ENCODE results near the gene PTPN14.

DNA sequence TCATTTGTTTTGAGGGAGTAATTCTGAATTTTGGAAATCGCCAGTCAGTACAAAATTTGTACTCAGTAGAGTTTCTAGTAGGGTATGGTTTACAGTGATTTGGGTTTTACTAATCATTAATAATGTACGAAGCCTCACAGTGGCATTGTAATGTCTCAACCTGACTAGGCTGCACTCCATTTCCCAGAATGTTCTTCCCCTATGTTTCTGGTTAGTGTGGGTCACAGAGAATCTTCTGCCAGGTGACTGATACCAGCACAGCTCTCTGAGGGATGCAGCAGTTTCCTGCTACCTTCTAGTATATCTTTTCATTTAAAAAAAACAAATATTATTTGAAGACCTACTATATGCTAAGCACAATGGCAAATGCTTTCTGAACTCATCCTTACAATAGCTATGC, 112.9 kb downstream of the PTPN14 start:
- TF ChIP-seq GLIS3 (CRISPR knock-in tag; IDR thresholded peaks at IDR 0.05) (no peak), RARB (CRISPR knock-in tag; IDR thresholded peaks at IDR 0.05) (no peak), TOX (CRISPR knock-in tag; IDR thresholded peaks at IDR 0.05; ENCODE audit: borderline replicate concordance) (no peak)

Data from SK-N-SH treated with all-trans-retinoic acid at 6 μM for 48 hours (cell line).